Skeletal muscle satellite cell (primary cell): ENCODE results near the gene LETM1.
"Not testable (repeated sequence)": the region's sequence is repeated elsewhere in the genome, so short reads cannot be mapped to it uniquely, and the experiment has no call there.

Experiments
- H3K27me3 ChIP-seq: 2 replicates; pipeline ENCODE4 v1.7.0; 2013; ENCODE audit warnings: low read length; ENCODE audit not compliant: control insufficient read depth, insufficient read depth
- H3K36me3 ChIP-seq: 2 replicates; pipeline ENCODE4 v1.7.0; 2013; ENCODE audit warnings: mild to moderate bottlenecking, control low read depth, low read length; ENCODE audit not compliant: insufficient read depth
- H3K4me1 ChIP-seq: 2 replicates; pipeline ENCODE4 v1.7.0; 2013; ENCODE audit warnings: low read length; ENCODE audit not compliant: control insufficient read depth, insufficient read depth
- H3K4me2 ChIP-seq: 2 replicates; pipeline ENCODE4 v1.7.0; 2013; ENCODE audit warnings: mild to moderate bottlenecking, low read length
- H3K4me3 ChIP-seq: 2 replicates; pipeline ENCODE4 v1.7.0; 2013; ENCODE audit warnings: low read length
- H3K9ac ChIP-seq: 2 replicates; pipeline ENCODE4 v1.7.0; 2013; ENCODE audit warnings: mild to moderate bottlenecking, low read depth, low read length, moderate library complexity
- H3K9me3 ChIP-seq: replicated peaks from 2 replicates; pipeline ENCODE4 v1.7.0; 2013; ENCODE audit warnings: mild to moderate bottlenecking, control low read depth, low read length

The LETM1 gene

DNA sequence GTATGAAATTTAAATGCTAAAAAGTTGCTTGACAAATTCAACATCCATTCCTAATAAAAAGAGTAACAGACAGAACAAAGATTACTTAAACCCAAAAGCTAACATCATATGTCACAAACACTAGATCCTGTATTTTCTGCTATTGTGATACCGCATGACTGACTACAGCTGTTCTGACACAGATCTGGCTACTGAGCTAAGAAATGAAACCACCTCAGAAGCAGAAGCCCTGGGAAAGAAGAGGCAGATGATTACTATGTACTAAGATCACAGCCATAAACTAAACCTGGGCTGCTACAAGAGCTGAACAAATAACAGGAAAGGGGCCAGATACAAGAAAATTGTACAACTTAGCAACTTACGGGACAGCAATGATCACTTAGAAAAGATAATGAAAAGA is 9.4 kb downstream of the LETM1 start:
- no peaks in the 10 kb centered on the region for H3K27me3 ChIP-seq
- H3K4me3 ChIP-seq, result no peak overlapping the region
- H3K9me3 ChIP-seq, result no peaks in the 10 kb centered on the region
- no peak overlapping the region for H3K4me2 ChIP-seq
- no peak overlapping the region for H3K9ac ChIP-seq
- peaks cover 20% of the 10 kb centered on the region for H3K4me1 ChIP-seq
- peaks cover 19% of the 10 kb centered on the region for H3K36me3 ChIP-seq

DNA sequence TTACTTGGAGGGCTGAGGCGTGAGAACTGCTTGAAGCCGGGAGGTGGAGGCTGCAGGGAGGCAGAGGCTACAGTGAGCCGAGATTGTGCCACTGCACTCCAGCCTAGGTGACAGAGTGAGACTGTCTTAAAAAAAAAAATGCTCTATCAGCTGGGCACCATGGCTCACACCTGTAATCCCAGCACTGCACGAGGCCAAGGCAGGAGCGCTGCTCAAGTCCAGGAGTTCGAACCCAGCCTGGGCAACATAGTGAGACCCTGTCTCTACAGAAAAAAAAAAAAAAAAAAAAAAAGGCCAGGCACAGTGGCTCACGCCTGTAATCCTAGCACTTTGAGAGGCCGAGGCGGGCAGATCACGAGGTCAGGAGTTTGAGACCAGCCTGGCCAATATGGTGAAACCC is 11.3 kb downstream of the LETM1 start:
- not testable (repeated sequence) for H3K4me3 ChIP-seq, H3K9me3 ChIP-seq, H3K27me3 ChIP-seq, H3K4me2 ChIP-seq, H3K9ac ChIP-seq
- peaks cover 20% of the 10 kb centered on the region for H3K4me1 ChIP-seq
- H3K36me3 ChIP-seq, result peaks cover 31% of the 10 kb centered on the region

DNA sequence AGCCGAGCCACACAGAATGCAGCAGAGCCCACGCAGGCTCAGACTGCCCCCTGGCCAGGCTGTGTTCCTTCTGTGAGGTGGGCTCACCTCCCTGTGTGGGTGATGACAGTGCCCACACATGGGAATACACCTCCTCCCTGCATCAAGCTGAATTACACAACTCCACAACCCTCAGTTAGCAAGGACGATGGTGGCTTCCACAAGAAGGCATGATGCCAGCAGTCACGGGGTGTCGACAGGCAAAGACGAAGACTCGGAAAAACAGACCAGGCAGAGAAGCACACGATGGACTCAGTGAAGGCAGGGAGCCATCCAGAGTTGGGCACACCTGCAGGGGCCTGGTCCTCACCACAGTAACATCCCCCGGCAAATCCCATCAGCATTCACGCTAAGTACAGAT is 12.1 kb downstream of the LETM1 start:
- Histone ChIP-seq H3K4me3 (no peak overlapping the region), H3K9ac (no peak overlapping the region), H3K4me2 (no peak overlapping the region), H3K36me3 (peaks cover 38% of the 10 kb centered on the region), H3K4me1 (peaks cover 20% of the 10 kb centered on the region), H3K27me3 (no peaks in the 10 kb centered on the region), H3K9me3 (no peaks in the 10 kb centered on the region)

DNA sequence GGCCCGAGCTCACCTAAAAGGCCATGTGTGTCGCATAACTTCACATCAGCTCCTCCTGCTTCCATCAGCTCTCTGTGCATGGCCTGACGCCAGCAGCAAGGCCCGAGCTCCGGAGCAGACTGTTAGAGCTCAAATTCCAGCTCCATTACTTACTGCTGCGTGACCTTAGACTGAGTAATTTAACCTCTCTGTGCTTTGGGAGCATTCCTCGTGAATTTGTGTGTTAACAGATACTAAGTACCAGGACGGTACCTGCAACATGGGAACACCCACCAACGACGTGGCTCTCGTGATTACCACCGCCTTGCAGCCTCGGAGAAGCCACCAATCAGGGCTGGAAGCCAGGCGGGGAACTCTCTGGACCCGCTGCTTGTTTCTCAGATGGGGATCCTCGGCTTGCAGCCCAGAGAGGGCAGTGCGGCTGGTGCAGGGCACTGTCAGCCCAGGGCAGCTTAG is 12.9 kb downstream of the LETM1 start:
- Histone ChIP-seq H3K9ac (no peak overlapping the region), H3K4me1 (peaks cover 20% of the 10 kb centered on the region), H3K9me3 (no peaks in the 10 kb centered on the region), H3K4me3 (no peak overlapping the region), H3K4me2 (peak overlapping the region; percentile 50), H3K36me3 (peaks cover 44% of the 10 kb centered on the region), H3K27me3 (no peaks in the 10 kb centered on the region)

DNA sequence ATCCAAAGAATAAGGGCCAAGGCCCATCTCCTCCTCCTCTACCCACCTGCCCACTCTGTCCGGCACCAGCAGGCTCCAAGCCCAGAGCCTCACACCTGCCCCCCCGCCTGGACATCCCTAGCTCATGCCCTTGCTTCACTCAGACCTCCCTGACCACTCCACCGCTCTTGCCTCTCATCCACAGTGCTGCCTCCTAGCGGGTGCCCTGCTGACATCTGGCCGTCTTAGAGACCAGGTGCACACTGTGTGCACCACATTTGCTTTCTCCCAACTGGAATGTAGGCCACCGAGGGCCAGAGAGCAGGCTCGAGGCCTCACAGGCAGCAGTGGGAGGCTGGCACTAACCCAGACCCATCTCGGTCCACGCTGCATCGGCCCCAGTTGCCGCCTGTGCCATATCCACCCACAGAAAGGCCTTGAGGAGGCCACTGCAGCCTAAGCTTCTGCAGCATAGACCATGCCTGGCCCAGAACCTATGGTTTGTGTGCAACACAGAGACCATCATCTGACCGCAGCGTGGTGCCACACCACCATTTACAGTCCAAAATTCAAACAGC is 13.5 kb downstream of the LETM1 start:
- H3K27me3 ChIP-seq, result no peaks in the 10 kb centered on the region
- H3K9me3 ChIP-seq, result no peaks in the 10 kb centered on the region
- H3K36me3 ChIP-seq, result peaks cover 44% of the 10 kb centered on the region
- peak overlapping the region; percentile 50 for H3K4me2 ChIP-seq
- H3K4me1 ChIP-seq, result peaks cover 20% of the 10 kb centered on the region
- H3K9ac ChIP-seq, result no peak overlapping the region
- H3K4me3 ChIP-seq, result no peak overlapping the region

DNA sequence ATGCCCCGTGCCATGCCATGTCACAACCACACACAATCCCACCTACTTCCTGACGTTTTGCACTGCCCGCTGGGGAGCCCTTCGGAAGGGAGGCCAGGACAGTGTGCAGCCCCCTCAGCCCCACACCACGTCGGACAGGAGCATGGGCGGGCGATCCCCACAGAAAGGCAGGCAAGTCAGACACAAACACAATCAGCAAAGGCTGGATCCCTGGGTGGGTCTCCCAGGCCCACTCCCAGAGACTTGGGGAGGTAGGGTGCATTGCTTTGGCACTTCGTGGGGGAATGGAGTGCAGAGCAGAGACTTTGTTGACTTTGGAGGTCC is 14.1 kb downstream of the LETM1 start:
- H3K36me3 ChIP-seq, result peaks cover 40% of the 10 kb centered on the region

DNA sequence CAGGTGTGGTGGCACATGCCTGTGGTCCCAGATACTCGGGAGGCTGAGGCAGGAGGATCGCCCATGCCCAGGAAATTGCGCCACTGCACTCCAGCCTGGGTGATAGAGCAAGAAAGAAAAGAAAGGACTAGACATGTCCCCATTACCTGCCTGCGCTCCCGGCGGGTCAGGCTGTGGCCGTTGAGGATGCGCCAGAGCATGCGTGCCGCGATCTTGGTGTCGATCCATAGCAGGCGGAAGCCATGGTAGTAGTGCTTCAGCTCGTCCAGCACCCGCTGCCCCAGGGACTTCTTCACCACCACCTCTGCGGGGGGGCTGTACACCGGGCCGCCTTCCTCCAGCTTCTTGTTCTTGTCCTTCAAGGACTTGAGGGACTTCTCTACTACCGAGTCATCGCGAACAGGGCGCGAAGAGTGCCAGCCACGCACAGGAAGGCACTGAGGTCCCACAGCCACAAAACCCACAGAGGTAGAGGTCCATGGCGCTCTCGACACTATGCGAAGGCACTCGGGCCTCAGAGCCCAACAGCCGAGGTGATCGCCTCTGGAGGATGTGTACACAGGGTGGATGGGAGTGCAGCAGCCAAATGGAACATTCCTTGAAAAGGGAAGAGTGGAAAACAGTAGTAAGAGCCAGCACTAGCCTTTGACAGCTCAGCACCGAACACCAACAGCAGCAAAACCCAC is 14.6 kb downstream of the LETM1 start:
- Histone ChIP-seq H3K9ac (no peak overlapping the region), H3K36me3 (peaks cover 44% of the 10 kb centered on the region)

More for the DNA sequence above, 14.1 kb downstream of the LETM1 start:
- no peaks in the 10 kb centered on the region for H3K27me3 ChIP-seq
- H3K4me3 ChIP-seq, result no peak overlapping the region
- no peaks in the 10 kb centered on the region for H3K9me3 ChIP-seq
- no peak overlapping the region for H3K9ac ChIP-seq
- no peak overlapping the region for H3K4me2 ChIP-seq
- H3K4me1 ChIP-seq, result peaks cover 20% of the 10 kb centered on the region

DNA sequence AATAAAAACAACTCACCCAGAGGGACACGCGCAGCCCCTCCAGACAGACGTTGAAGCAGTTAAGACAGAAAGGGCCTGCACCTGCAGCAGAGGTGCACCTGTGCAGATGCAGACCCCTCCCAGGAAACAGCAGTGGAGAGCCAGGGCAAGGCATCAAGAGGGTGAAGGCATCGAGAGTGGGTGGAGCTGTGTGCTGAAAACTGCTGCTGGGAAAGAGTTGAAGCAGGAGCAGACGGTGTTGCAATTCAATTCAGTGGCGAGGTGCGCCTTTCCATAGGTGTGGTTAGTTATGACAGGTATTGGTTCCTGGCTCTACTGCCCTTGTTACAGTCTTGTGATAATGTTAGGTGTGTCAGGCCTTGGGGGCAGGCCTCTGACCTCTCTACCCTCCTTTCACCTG is 16.7 kb downstream of the LETM1 start:
- Histone ChIP-seq H3K4me3 (no peak overlapping the region), H3K27me3 (no peaks in the 10 kb centered on the region), H3K4me1 (peaks cover 20% of the 10 kb centered on the region), H3K4me2 (no peak overlapping the region), H3K9ac (no peak overlapping the region), H3K36me3 (peaks cover 51% of the 10 kb centered on the region), H3K9me3 (no peaks in the 10 kb centered on the region)

More for the DNA sequence above, 14.6 kb downstream of the LETM1 start:
- Histone ChIP-seq H3K9me3 (no peaks in the 10 kb centered on the region), H3K27me3 (no peaks in the 10 kb centered on the region), H3K4me2 (no peak overlapping the region), H3K4me3 (no peak overlapping the region), H3K4me1 (peaks cover 20% of the 10 kb centered on the region)

DNA sequence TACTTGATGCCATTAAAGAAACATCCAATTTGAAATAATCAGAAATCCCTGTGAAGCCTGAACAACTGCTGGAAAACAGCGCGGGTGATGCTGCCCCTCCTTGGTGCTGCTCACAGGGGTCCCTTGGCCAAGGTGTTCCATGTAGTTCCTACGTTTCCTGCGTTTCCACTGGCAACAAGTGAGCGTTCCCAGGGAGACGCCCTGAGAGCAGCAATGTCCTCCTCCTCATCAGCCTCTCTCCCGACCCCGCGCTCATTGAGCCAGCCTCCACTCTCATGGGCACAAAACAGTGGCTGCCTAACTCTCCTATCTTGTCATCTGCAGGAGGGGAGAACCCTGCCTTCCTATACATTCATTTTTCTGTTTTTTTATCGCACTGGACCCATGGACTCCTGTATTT is 18.9 kb downstream of the LETM1 start:
- Histone ChIP-seq H3K4me3 (no peak overlapping the region), H3K9me3 (no peaks in the 10 kb centered on the region), H3K9ac (no peak overlapping the region), H3K36me3 (peaks cover 67% of the 10 kb centered on the region), H3K4me2 (no peak overlapping the region), H3K27me3 (no peaks in the 10 kb centered on the region), H3K4me1 (peaks cover under 1% of the 10 kb centered on the region)

DNA sequence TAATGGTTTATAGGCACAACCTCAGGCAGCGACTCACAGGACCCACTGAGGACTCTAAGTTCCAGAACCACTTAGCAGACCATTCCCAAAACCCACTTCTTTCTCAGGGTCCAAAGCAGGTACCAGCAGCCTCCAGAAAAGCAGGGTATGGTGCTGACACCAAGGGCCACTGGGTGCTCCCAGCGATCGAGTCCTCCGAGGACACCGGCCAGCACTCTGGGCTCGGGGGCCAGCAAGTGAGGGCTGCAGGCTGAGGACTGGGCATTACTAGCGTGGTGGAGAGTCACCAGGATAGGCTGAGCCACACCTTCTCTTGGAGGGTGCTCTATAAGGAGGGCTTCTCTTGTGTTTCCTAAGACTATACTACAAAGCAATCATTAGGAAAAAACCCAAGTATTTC is 19.3 kb downstream of the LETM1 start:
- no peaks in the 10 kb centered on the region for H3K4me1 ChIP-seq
- no peaks in the 10 kb centered on the region for H3K9me3 ChIP-seq
- H3K9ac ChIP-seq, result no peak overlapping the region
- H3K4me3 ChIP-seq, result no peak overlapping the region
- H3K27me3 ChIP-seq, result no peaks in the 10 kb centered on the region
- no peak overlapping the region for H3K4me2 ChIP-seq
- H3K36me3 ChIP-seq, result peaks cover 70% of the 10 kb centered on the region

DNA sequence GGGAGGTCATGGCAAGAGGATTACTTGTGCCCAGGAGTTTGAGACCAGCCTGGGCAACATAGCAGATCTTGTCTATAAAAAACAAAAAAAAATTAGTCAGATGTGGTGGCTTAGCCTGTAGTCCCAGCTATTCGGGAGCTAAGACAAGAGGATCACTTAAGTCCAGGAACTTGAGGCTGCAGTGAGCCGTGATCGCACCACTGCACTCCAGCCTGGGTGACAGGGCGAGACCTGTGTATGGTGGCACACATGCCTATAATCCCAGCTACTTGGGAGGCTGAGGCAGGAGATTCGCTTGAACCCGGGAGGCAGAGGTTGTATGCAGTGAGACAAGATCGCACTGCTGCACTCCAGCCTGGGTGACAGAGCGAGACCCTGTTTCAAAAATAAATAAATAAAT is 20.1 kb downstream of the LETM1 start:
- H3K4me1 ChIP-seq, H3K4me3 ChIP-seq, H3K4me2 ChIP-seq, H3K27me3 ChIP-seq, H3K9ac ChIP-seq, H3K9me3 ChIP-seq: not testable (repeated sequence)
- H3K36me3 ChIP-seq, result peaks cover 71% of the 10 kb centered on the region

DNA sequence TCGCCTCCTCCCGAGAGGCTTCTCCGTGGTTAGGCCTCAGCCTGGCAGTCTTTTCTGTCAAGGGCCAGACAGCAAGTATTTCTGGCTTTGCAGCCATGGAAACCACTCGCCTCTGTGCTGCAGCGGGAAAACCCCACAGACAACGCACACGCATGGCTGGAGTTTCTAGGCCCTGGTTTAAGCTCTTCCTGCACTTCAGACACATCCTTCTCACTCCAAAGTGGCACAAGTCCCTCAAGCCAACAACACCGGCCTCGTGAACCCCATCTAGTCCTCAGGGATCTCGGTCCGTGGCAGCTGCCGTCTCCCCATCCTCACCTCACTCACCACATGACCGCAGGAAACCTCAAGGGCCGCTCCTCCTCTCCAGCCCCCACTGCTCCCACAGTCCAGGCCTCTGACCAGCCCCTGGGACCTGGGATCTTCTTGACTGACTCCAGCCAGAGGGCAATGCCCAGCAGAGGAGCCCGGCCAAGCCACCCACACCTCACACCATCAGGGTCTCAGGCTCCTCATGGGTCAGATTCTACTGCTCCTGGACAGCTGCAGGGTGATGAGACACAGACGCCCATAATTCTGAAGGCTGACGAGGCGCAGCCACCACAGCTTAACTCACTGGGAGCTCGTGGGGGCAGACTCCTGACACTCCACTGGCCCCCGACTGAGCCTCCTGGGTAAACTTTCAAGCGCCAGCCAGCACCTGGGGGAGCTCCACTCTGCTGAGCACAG is 21.7 kb downstream of the LETM1 start:
- H3K4me2 ChIP-seq, result no peak overlapping the region
- H3K27me3 ChIP-seq, result no peaks in the 10 kb centered on the region
- H3K4me1 ChIP-seq, result no peaks in the 10 kb centered on the region
- no peaks in the 10 kb centered on the region for H3K9me3 ChIP-seq
- peaks cover 64% of the 10 kb centered on the region for H3K36me3 ChIP-seq
- no peak overlapping the region for H3K9ac ChIP-seq
- no peak overlapping the region for H3K4me3 ChIP-seq
